Ascending aorta (tissue), 2 donors: ENCODE data around the gene SNTG2. TPM values are rescaled to one million over a fixed set of nuclear protein-coding genes. Genes with fewer than 3 reads are reported as not detected.
A peak's percentile ranks its signal among the peaks of the same experiment; 100 is the strongest.

ENCODE experiments used
- DNase-seq, 2 donors: peaks; one replicate each; pipeline ENCODE4 v3.0.0-alpha.2; 2019; ENCODE audit warnings: low spot score in 2 of 2
- H3K27ac ChIP-seq, 2 donors: fragments of 200-600 bp; sonication (generic); one replicate each; pipeline ENCODE4 v1.5.1; 2016 to 2017; ENCODE audit warnings: mild to moderate bottlenecking in 1 of 2
- H3K27me3 ChIP-seq: fragments of 200-600 bp; sonication (generic); one replicate; pipeline ENCODE4 v1.5.1; 2017
- H3K36me3 ChIP-seq, 2 donors: fragments of 200-600 bp; sonication (generic); one replicate each; pipeline ENCODE4 v1.5.1; 2016
- H3K4me1 ChIP-seq, 2 donors: fragments of 200-600 bp; sonication (generic); one replicate each; pipeline ENCODE4 v1.5.1; 2016 to 2017; ENCODE audit warnings: mild to moderate bottlenecking in 1 of 2
- H3K4me3 ChIP-seq, 2 donors: fragments of 200-600 bp; sonication (generic); one replicate each; pipeline ENCODE4 v1.5.1; 2016 to 2017; ENCODE audit warnings: mild to moderate bottlenecking in 1 of 2
- H3K9me3 ChIP-seq, 2 donors: fragments of 200-600 bp; sonication (generic); one replicate each; pipeline ENCODE4 v1.5.1; 2016
- CTCF ChIP-seq, 3 experiments: fragments of 200-600 bp in 2 of 3; fragments of 450-650 bp in 1 of 3; sonication (generic) in 2 of 3; IDR thresholded peaks; one replicate each; pipeline ENCODE4 v1.5.1; 2016 to 2019; ENCODE audit warnings: antibody characterized with exemption in 3 of 3, mild to moderate bottlenecking in 1 of 3, moderate library complexity in 1 of 3
- intact Hi-C: fragments of 100-400 bp; cut with DNase I; formaldehyde crosslinking; loops from one replicate; pipeline ENCODE4 v1.15.1; 2023
- total RNA-seq: library from RNA; depleted of rRNA; stranded (reverse); fragments of >200 nt; gene quantifications from one replicate; pipeline ENCODE4 v1.1.0, GENCODE V29; 2016

SNTG2 gene
- total RNA-seq, 1 donor from 2014 or later: 9.9 TPM

- H3K9me3 ChIP-seq: no peaks in the 10 kb centered on the region
- peaks cover 13% of the 10 kb centered on the region for H3K27me3 ChIP-seq
- H3K36me3 ChIP-seq: no peaks in the 10 kb centered on the region
- no peak for DNase-seq
- no peak overlapping the region for H3K4me3 ChIP-seq
- intact Hi-C loops: no loop called here
- no peak for TF ChIP-seq CTCF (IDR thresholded peaks at IDR 0.05)
- H3K27ac ChIP-seq: no peak overlapping the region
- H3K4me1 ChIP-seq: peaks cover 2 to 7% of the 10 kb centered on the region in 2 donors
Observed at GRCh38 chr2:946073-946948, 4.3 kb upstream of the SNTG2 start.

GRCh38 chr2:949384-950079 is 1.1 kb upstream of the SNTG2 start:
- TF ChIP-seq CTCF (IDR thresholded peaks at IDR 0.05): no peak
- H3K4me3 ChIP-seq: peak overlapping the region; percentile 57 to 62
- no peaks in the 10 kb centered on the region for H3K36me3 ChIP-seq
- DNase-seq: no peak
- peaks cover 14% of the 10 kb centered on the region for H3K27me3 ChIP-seq
- H3K27ac ChIP-seq: no peak overlapping the region
- no peaks in the 10 kb centered on the region for H3K9me3 ChIP-seq
- intact Hi-C loops: no loop called here
- peaks cover 2 to 7% of the 10 kb centered on the region in 2 donors for H3K4me1 ChIP-seq

GRCh38 chr2:951224-952006 is 766 bp downstream of the SNTG2 start:
- Histone ChIP-seq H3K4me1 (peaks cover 2 to 7% of the 10 kb centered on the region in 2 donors), H3K27ac (no peak overlapping the region), H3K4me3 (peak overlapping the region; percentile 57 to 62), H3K27me3 (peaks cover 14% of the 10 kb centered on the region), H3K36me3 (no peaks in the 10 kb centered on the region), H3K9me3 (no peaks in the 10 kb centered on the region)
- no peak for TF ChIP-seq CTCF (IDR thresholded peaks at IDR 0.05)
- no peak for DNase-seq
- intact Hi-C loops: no loop called here

GRCh38 chr2:953408-953807 is 2.8 kb downstream of the SNTG2 start:
- DNase-seq: no peak
- no peak overlapping the region for H3K4me3 ChIP-seq
- no peaks in the 10 kb centered on the region for H3K36me3 ChIP-seq
- intact Hi-C loops: no loop called here
- no peak overlapping the region for H3K27ac ChIP-seq
- peaks cover 14% of the 10 kb centered on the region for H3K27me3 ChIP-seq
- H3K9me3 ChIP-seq: no peaks in the 10 kb centered on the region
- H3K4me1 ChIP-seq: peaks cover 2 to 7% of the 10 kb centered on the region in 2 donors
- no peak for TF ChIP-seq CTCF (IDR thresholded peaks at IDR 0.05)

GRCh38 chr2:953975-954686 is 3.5 kb downstream of the SNTG2 start:
- peaks cover 2 to 7% of the 10 kb centered on the region in 2 donors for H3K4me1 ChIP-seq
- H3K9me3 ChIP-seq: no peaks in the 10 kb centered on the region
- intact Hi-C loops: no loop called here
- no peak overlapping the region for H3K4me3 ChIP-seq
- no peak for TF ChIP-seq CTCF (IDR thresholded peaks at IDR 0.05)
- no peak for DNase-seq
- H3K27ac ChIP-seq: no peak overlapping the region
- peaks cover 14% of the 10 kb centered on the region for H3K27me3 ChIP-seq
- H3K36me3 ChIP-seq: no peaks in the 10 kb centered on the region
